Thyroid gland (tissue), 4 donors: ENCODE measurements around the gene DHRS4L2.
"Not testable (repeated sequence)": the region's sequence is repeated elsewhere in the genome, so short reads cannot be mapped to it uniquely, and the experiment has no call there.

ENCODE experiments used
- CTCF ChIP-seq, 6 experiments: fragments of 200-600 bp in 3 of 6; fragments of 450-650 bp in 3 of 6; sonication (generic) in 3 of 6; IDR thresholded peaks; one replicate each; pipeline ENCODE4 v1.5.1; 2016 to 2019; ENCODE audit warnings: antibody characterized with exemption in 6 of 6, mild to moderate bottlenecking in 2 of 6, inconsistent platforms in 1 of 6, moderate library complexity in 1 of 6
- POLR2A ChIP-seq, 2 donors: fragments of 450-650 bp; IDR thresholded peaks; one replicate each; pipeline ENCODE4 v1.6.1; 2017; ENCODE audit warnings: antibody characterized with exemption in 2 of 2, mild to moderate bottlenecking in 2 of 2, moderate library complexity in 1 of 2

- TF ChIP-seq CTCF, POLR2A (IDR thresholded peaks at IDR 0.05): not testable (repeated sequence)
These were observed 1.2 kb downstream of the DHRS4L2 start for GRCh38 chr14:23989734-23990445.
